HepG2 (cell line): ENCODE measurements around the gene SLCO2A1. TPM values are rescaled to one million over a fixed set of nuclear protein-coding genes. Genes with fewer than 3 reads are reported as not detected.

ENCODE experiments used
- GABPA ChIP-seq, 2 experiments: IDR thresholded peaks; 2 replicates each; pipeline ENCODE4 v1.6.1; 2011 to 2016; ENCODE audit warnings: low read depth in 2 of 2, low read length in 1 of 2, missing biosample characterization in 1 of 2, missing genetic modification characterization in 1 of 2
- GMEB1 ChIP-seq: sonication (generic); formaldehyde crosslinking; IDR thresholded peaks from 2 replicates; pipeline ENCODE4 v1.5.1; 2020; ENCODE audit warnings: missing genetic modification reagents, mild to moderate bottlenecking, borderline replicate concordance
- GTF3A ChIP-seq: sonication (generic); formaldehyde crosslinking; conservative IDR thresholded peaks from 2 replicates; pipeline ENCODE4 v1.4.0; 2020; ENCODE audit warnings: mild to moderate bottlenecking, missing genetic modification reagents
- IKZF1 ChIP-seq: fragments of 450-650 bp; IDR thresholded peaks from 2 replicates; pipeline ENCODE4 v1.7.1; 2016
- MED8 ChIP-seq: sonication (generic); formaldehyde crosslinking; IDR thresholded peaks from 2 replicates; pipeline ENCODE4 v1.8.1; 2023; ENCODE audit warnings: mild to moderate bottlenecking, missing genetic modification reagents; ENCODE audit not compliant: insufficient replicate concordance
- SSRP1 ChIP-seq: IDR thresholded peaks from 2 replicates; pipeline ENCODE4 v1.6.1; 2016; ENCODE audit warnings: control low read depth
- USF2 ChIP-seq, 2 experiments: sonication (generic) in 1 of 2; formaldehyde crosslinking in 1 of 2; IDR thresholded peaks; 2 replicates each; pipeline versions ENCODE4 v1.5.1 to v1.6.1; 2011 to 2020; ENCODE audit warnings: borderline replicate concordance in 1 of 2, low read depth in 1 of 2, low read length in 1 of 2, mild to moderate bottlenecking in 1 of 2, missing genetic modification reagents in 1 of 2, moderate library complexity in 1 of 2
- ZIK1 ChIP-seq: sonication (generic); formaldehyde crosslinking; IDR thresholded peaks from 2 replicates; pipeline ENCODE4 v1.5.0; 2020; ENCODE audit warnings: mild to moderate bottlenecking, low read depth, missing genetic modification reagents, borderline replicate concordance
- ZNF253 ChIP-seq: sonication (generic); formaldehyde crosslinking; IDR thresholded peaks from 2 replicates; pipeline ENCODE4 v1.8.0; 2022; ENCODE audit warnings: mild to moderate bottlenecking, missing genetic modification reagents, borderline replicate concordance
- ZNF407 ChIP-seq: sonication (generic); formaldehyde crosslinking; IDR thresholded peaks from one replicate; pipeline ENCODE4 v1.5.1; 2020; ENCODE audit warnings: mild to moderate bottlenecking, missing genetic modification reagents; ENCODE audit errors: not compliant biosample characterization
- polyA plus RNA-seq, 8 experiments: library from polyadenylated mRNA; depleted of rRNA in 3 of 8; stranded (reverse) in 7 of 8; unstranded in 1 of 8; fragments of >200 nt; fragmentation: Illumina TruSeq in 4 of 8; extraction: Trizol in 4 of 8; gene quantifications; 2 replicates each; pipeline versions ENCODE4 v1.2.1 to v1.2.3, GENCODE V29; 2011 to 2016; ENCODE audit warnings: low read depth in 4 of 8, missing spikeins in 1 of 8, mixed read lengths in 1 of 8; ENCODE audit not compliant: insufficient read depth in 1 of 8
- total RNA-seq, 5 experiments: library from RNA; depleted of rRNA; stranded (reverse); fragments of >200 nt; fragmentation: Illumina TruSeq; extraction: Trizol; gene quantifications; 2 replicates each; pipeline ENCODE4 v1.2.3, GENCODE V29; 2016; ENCODE audit warnings: low read depth in 1 of 5

The SLCO2A1 gene
- total and polyA plus RNA-seq, 2 of the 13 experiments (the other 11 are each of a cell fraction or from before 2014, with no cell fraction given) = 0.04 TPM; not detected in 1

- TF ChIP-seq USF2 (IDR thresholded peaks at IDR 0.05; ENCODE audit: low read depth, low read length) (no peak), USF2 (CRISPR knock-in tag; IDR thresholded peaks at IDR 0.05; ENCODE audit: borderline replicate concordance) (no peak), MED8 (CRISPR knock-in tag) (no peak), ZIK1 (no peak), SSRP1 (CRISPR knock-in tag) (no peak), GTF3A (no peak), ZNF407 (no peak), IKZF1 (no peak), GABPA (IDR thresholded peaks at IDR 0.05; ENCODE audit: low read depth, low read length) (no peak), GABPA (CRISPR knock-in tag; IDR thresholded peaks at IDR 0.05; ENCODE audit: low read depth) (no peak), ZNF253 (CRISPR knock-in tag) (no peak), GMEB1 (CRISPR knock-in tag) (no peak)
Observed at GRCh38 chr3:134057654-134058110, 28.0 kb upstream of the SLCO2A1 start (continued).
